Measurements from ENCODE around the gene EIF1AY. TPM values are rescaled to one million over a fixed set of nuclear protein-coding genes. Genes with fewer than 3 reads are reported as not detected.

Gene EIF1AY
- polyA plus RNA-seq, 3 donors = not detected

- H3K79me2 ChIP-seq (ENCODE audit: insufficient read depth, low read length) = no peaks in the 10 kb centered on the region
- DNase-seq = no peak
- no peak for TF ChIP-seq CTCF (IDR thresholded peaks at IDR 0.05)
- Mint-ChIP-seq H3K36me3 (peaks cover 0 to 17% of the 10 kb centered on the region in 2 donors), H3K27me3 (ENCODE audit: low read depth in 3 of 3) (no peaks in the 10 kb centered on the region), H3K9me3 (no peaks in the 10 kb centered on the region), H3K4me1 (peaks cover 4% of the 10 kb centered on the region), H3K4me3 (no peak overlapping the region), H3K27ac (no peak overlapping the region)
- H3K9me3 ChIP-seq (replicated peaks in 1 of 2; ENCODE audit: control insufficient read depth in 1 of 2, insufficient read depth in 1 of 2, low read length in 2 of 2) = no peaks in the 10 kb centered on the region
- H3K27ac ChIP-seq (ENCODE audit: low read depth in 1 of 2, low read length in 2 of 2) = no peak overlapping the region
- H3K4me3 ChIP-seq (replicated peaks in 1 of 3; ENCODE audit: low read depth in 2 of 3, low read length in 3 of 3) = no peak overlapping the region
- H3K4me2 ChIP-seq (replicated peaks; ENCODE audit: extremely low read depth, low read length, poor library complexity, severe bottlenecking) = no peak overlapping the region
- peaks cover 0 to 3% of the 10 kb centered on the region in 2 donors for H3K4me1 ChIP-seq (ENCODE audit: control insufficient read depth in 1 of 2, insufficient read depth in 2 of 2, low read length in 2 of 2)
- no CpG with 5 or more reads among the region's 3 CpGs for WGBS (ENCODE audit: insufficient coverage)
- no peaks in the 10 kb centered on the region for H4K20me1 ChIP-seq (ENCODE audit: insufficient read depth, low read length)
- no peaks in the 10 kb centered on the region for H3K27me3 ChIP-seq (ENCODE audit: control insufficient read depth in 2 of 2, insufficient read depth in 2 of 2, low read length in 2 of 2)
- H2AFZ ChIP-seq (ENCODE audit: insufficient read depth, low read depth, low read length, poor library complexity, severe bottlenecking) = no peak overlapping the region
- H3K9ac ChIP-seq (ENCODE audit: insufficient read depth, low read length, poor library complexity, severe bottlenecking) = no peak overlapping the region
- H3K36me3 ChIP-seq (replicated peaks in 1 of 2; ENCODE audit: control insufficient read depth in 1 of 2, insufficient read depth in 2 of 2, low read length in 2 of 2) = peaks cover 0 to 9% of the 10 kb centered on the region in 2 donors
- intact Hi-C loops (cut with micrococcal nuclease) = loop anchor here in 1 of 2 donors (10.0 kb wide), 1 partner anchor 673 kb away; no protein-coding TSS in a partner anchor
Observed at GRCh38 chrY:20581687-20582086, 6.1 kb downstream of the EIF1AY start.

GRCh38 chrY:20586161-20586560 is 10.6 kb downstream of the EIF1AY start:
- Histone ChIP-seq H4K20me1 (ENCODE audit: insufficient read depth, low read length) (no peaks in the 10 kb centered on the region), H3K4me1 (ENCODE audit: control insufficient read depth in 1 of 2, insufficient read depth in 2 of 2, low read length in 2 of 2) (peaks cover 0 to 4% of the 10 kb centered on the region in 2 donors), H3K4me2 (replicated peaks; ENCODE audit: extremely low read depth, low read length, poor library complexity, severe bottlenecking) (no peak overlapping the region), H3K9me3 (replicated peaks in 1 of 2; ENCODE audit: control insufficient read depth in 1 of 2, insufficient read depth in 1 of 2, low read length in 2 of 2) (no peaks in the 10 kb centered on the region), H3K79me2 (ENCODE audit: insufficient read depth, low read length) (no peaks in the 10 kb centered on the region), H2AFZ (ENCODE audit: insufficient read depth, low read depth, low read length, poor library complexity, severe bottlenecking) (no peak overlapping the region), H3K36me3 (replicated peaks in 1 of 2; ENCODE audit: control insufficient read depth in 1 of 2, insufficient read depth in 2 of 2, low read length in 2 of 2) (peaks cover 0 to 17% of the 10 kb centered on the region in 2 donors), H3K9ac (ENCODE audit: insufficient read depth, low read length, poor library complexity, severe bottlenecking) (no peak overlapping the region), H3K27me3 (ENCODE audit: control insufficient read depth in 2 of 2, insufficient read depth in 2 of 2, low read length in 2 of 2) (no peaks in the 10 kb centered on the region), H3K27ac (ENCODE audit: low read depth in 1 of 2, low read length in 2 of 2) (no peak overlapping the region), H3K4me3 (replicated peaks in 1 of 3; ENCODE audit: low read depth in 2 of 3, low read length in 3 of 3) (no peak overlapping the region)
- Mint-ChIP-seq H3K36me3 (peaks cover 0 to 20% of the 10 kb centered on the region in 2 donors), H3K9me3 (no peaks in the 10 kb centered on the region), H3K27me3 (ENCODE audit: low read depth in 3 of 3) (no peaks in the 10 kb centered on the region), H3K27ac (no peak overlapping the region), H3K4me1 (no peaks in the 10 kb centered on the region), H3K4me3 (no peak overlapping the region)
- intact Hi-C loops (cut with micrococcal nuclease) = loop anchor here in 1 of 2 donors (10.0 kb wide), 1 partner anchor 669 kb away; no protein-coding TSS in a partner anchor
- DNase-seq = no peak
- no CpG with 5 or more reads among the region's 4 CpGs for WGBS (ENCODE audit: insufficient coverage)
- no peak for TF ChIP-seq CTCF (IDR thresholded peaks at IDR 0.05)

Small RNA genes lying within 50 kb of the gene (small RNA-seq; reads per million reads assigned to genes)
- gene KDM5DP1 (ENCODE audit: insufficient read length, low read depth) = not detected

Other genes starting within 250 kb of the EIF1AY start
- not detected for gene RPS4Y2, start 180.3 kb downstream of the EIF1AY start, polyA plus RNA-seq